ENCODE data around the gene CDH23.

The CDH23 gene

DNA sequence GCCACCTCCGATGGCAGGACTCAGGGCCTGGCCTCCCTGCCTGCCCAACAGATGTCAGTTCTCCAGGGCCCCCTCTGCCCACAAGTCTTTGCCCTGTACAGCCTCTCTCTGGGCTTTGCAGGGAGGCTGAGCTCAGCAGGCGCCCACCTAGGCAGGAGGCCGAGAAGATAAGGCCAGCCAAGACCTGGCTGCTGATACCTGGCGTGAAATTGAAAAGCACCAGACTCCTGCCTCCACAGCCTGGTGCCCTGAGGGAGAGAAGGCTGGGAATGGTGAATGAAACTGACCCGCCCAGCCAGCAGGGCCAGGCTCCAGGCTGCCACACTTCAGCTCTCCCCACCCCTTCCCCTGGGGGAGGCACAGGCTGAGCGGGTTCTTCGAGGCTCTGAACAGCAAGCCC is 145.8 kb downstream of the CDH23 start:
- no peak for DNase-seq

GRCh38 chr10:71543608-71544170 is 147.0 kb downstream of the CDH23 start:
- no peak for DNase-seq

DNA sequence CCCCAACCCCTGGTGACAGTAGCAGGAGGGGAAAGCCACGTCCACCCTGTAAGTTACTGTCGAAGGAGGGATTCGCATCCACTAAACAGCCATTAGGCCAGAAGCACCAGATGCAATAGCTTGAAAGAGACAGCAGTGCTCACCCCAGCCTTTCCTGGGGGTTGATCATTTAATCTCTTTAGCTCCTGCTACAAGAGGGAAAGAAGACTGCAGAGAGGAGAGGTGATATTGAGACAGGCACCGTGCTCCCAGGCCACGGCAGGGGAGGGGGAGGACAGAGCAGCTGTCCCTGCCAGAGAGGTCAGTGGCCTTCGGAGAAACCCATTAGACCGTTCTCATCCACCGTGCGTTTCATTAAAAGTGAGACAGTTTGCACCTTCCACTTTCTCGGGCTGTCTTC is 148.3 kb downstream of the CDH23 start:
- no peak for DNase-seq

- DNase-seq, result no peak
Observed at GRCh38 chr10:71546220-71546619, 149.5 kb downstream of the CDH23 start.

DNA sequence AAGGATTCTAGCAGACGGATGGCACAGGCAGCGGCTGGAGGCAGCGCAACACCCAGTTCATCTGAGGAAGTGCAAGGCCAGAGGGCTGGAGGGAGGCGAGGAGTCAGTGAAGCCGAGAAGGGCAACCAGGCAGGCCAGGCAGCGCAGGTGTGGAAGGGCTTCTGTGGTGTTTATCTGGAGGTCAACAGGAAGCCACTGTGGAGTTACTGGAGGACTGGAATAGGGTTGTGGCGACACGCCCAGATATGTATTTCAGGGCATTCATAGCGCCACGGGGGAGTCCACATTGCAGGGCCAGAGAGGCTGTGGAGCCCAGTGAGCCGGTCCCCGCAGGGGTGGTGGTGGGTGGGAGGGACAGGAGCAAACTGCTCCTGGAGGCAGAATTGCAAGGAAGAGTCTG is 150.6 kb downstream of the CDH23 start:
- no peak for DNase-seq

DNA sequence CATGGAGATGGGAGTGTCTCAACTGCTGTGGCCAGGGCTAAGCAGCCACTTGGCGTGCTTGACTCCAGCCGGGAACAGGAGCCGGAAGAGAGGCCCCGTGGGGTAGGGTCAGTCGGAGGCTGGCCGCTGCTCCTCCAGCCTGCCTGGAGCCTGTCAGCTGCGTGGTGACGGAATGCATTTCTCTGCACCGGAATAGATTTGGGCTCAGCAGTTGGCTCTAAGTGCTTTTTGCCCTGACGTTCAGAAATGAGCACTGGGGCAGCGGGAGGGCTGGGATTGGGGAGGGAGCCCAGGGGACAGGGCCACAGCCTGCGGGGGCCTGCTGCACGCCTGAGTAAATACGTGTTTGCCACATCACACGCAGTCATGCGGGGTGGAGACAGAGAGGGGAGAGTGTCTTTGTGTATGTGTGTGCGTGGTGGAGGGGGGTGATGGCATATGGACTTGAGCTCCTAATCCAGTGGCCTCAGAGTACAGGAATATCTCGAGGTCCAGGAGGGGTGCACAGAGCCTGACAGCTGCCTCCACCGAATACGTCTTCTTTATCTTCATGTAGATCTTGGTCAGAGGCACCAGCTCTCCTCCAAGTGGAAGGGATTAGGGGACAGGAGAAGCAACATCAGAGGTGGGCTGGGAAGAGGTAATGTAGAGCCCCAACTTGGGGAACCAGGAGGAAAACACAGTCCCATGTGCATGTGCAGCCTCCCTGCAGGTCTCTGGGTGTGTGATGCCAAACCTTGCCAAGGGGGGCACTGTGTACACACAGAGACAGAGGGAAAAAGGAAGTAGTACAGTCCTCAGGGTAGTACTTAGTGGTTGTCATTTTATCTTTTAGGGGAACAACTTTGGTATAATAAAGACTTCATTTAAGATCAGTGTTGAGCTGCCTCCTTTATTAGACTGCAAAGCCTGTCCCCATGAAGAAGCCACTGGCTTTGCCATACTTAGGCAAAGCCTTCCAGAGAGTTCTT is 151.4 kb downstream of the CDH23 start:
- no peak for DNase-seq

- DNase-seq, result no peak
Observed at GRCh38 chr10:71549766-71550533, 153.2 kb downstream of the CDH23 start.

DNA sequence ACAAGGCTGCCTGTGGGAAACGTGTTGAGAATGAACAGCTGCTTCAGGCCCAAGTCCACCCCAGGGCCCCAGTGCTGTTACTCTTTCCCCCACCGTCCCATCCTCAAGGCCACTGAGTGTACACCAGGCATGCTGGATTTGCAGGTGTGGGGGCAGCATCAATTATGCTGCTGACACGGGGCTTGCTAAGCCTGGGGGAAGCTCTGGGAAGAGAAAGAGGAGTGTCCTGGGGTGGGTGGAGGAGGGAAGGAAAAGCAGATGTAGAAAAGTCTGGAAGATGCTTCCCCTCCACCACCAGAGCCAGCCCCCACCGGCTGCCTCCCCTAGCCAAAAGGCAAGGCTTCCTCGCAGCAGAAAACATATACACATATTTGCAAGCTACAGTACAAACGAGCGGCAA is 153.9 kb downstream of the CDH23 start:
- no peak for DNase-seq

DNA sequence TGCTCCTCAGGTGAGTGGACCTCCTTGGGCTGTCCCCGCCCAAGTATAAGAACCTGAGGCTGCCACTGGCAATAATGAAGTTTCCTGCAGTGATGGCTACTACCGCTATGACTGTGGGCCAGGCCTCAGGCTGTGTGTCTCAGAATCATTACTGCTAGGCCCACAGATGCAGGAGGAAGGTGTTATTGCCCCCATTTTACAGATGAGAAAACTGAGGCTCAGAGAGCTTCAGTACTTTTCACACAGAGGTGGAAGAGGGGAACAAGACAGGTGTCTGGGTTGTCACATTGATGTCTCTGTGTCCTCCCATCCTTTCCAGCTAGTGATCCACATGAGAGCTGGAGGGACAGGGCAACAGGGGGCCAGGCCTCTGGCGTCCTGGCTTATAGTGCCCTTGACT is 155.2 kb downstream of the CDH23 start:
- no peak for DNase-seq

GRCh38 chr10:71553432-71553831 is 156.7 kb downstream of the CDH23 start:
- DNase-seq, result no peak

- no peak for DNase-seq
Observed at GRCh38 chr10:71554671-71555070, 158.0 kb downstream of the CDH23 start.

DNA sequence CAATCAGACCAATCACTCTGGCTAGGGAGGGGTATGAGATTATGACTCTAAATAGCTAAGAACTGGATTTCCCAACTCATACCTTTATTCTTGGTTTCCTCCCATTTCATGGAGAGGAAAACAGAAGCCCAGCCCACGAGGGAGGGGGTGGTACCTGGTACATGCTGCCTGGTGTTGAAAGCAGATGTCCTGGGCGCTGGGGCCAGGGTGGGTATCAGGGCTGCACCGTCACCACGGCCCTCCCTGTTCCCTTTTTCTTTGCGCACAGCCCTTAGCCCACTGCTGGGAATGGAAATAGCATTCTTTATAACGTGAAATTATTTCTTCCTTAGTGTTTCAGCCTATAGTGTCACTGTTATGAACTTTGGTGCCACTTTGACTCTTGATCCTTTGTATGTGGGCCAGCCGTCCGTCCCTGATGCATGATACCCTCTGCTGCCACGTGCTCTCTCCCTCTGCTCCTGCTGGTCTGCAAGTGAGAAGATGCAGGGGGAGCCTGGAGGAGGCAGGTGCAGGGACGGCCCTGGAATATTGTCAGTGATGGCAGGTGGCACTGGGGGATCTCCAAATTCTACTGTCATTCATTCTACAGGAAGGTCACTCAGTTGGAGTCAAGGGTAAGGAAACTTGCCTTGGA is 158.5 kb downstream of the CDH23 start:
- DNase-seq, result no peak

DNA sequence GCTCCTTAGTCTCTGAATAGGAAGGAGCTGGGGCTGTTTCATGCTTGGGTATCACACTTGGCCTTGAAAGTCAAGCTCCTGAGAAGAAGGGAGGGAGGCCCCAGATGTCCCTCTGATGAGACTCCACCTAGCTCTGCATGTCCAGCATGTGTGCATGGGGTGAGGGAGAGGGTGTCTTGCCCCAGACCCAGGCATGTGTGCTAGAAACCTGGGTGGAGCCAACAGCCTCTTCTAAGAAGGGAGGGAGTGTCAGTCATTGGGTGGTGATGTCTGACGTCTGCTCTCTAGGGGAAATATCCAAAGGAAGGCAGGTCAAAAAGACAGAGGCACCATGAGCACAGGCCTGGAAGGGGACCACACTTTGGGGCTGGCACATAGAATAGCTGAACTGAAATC is 159.0 kb downstream of the CDH23 start:
- no peak for DNase-seq

DNA sequence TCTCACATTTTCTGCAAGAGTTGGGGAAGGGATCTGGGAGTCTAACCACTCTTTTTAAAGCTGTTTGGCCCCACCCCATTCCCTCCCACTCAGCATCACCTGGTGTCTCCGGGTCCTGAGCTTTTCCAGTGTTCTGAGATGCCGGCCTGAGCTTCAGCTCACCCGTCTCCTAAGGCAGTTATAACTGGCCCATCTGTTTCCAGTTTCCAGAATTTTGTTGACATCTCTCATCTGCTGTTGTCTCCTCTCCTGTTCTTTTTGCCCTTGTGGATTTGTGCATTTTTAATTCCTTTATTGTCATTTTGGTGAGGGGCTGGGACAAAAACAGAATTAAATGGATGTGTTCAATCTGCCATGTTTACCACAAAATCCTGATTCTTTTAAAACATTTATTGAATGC is 162.3 kb downstream of the CDH23 start:
- DNase-seq, result no peak

DNA sequence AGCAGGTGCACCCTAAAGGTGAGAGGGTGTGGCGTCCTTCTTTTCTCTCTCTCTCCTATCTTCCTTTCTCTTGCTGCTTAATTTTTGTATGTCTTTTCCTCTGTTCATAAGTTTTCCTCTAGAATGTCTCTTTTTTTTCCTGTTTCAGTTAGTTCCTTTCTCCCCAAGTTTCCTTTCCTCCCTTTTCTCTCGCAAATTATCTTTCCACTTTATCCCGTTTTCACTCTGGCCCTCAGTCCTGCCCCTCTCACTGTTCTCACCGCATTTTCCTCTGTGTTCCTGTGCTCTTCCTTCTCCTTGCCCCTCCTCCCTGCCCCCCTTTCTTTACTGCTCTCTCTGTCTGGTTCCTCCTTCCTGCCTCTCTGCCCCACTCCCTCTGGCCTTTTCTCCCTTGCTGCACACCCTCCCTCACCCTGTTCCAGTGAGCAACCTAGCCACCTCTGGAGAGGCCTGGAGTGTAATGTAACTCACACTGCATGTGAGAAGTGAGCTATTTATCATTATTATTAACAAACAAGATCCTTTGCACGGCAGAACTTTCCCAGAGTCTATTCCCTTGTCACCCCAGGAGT is 164.4 kb downstream of the CDH23 start:
- DNase-seq, result no peak

GRCh38 chr10:71562181-71562580 is 165.5 kb downstream of the CDH23 start:
- DNase-seq, result no peak

- no peak for DNase-seq
Observed at GRCh38 chr10:71562904-71563303, 166.2 kb downstream of the CDH23 start.

DNA sequence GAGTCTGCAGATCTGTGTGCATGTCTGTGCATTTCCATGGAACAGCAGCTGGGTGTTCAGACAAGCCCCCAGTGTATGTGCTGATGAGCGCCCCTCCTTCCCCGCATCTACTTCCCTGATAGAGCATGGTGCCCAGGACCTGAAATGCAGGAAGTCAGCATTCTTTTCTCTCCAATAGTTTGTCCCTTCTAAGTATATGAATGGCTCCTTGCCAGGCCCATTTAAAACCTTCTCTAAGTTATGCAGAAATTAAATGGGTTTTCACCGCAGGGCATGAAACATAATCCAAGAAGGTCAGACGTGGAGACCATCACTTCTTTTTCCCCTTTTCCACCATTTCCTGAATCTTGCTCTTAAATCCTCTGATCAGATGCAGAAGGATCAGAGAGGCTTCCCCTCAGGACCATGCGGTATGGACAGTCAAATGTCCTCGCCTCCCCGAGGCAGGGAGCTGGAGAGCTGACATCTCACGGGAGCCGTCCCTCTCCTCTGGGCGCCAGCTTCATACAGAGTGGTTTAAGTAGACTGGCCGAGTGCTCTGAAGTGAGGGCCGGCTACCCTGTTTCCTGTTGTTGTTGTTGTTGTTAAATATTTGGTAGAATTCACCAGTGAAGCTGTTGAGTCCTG is 167.6 kb downstream of the CDH23 start:
- no peak for DNase-seq

GRCh38 chr10:71565284-71566000 is 168.7 kb downstream of the CDH23 start:
- DNase-seq, result no peak

DNA sequence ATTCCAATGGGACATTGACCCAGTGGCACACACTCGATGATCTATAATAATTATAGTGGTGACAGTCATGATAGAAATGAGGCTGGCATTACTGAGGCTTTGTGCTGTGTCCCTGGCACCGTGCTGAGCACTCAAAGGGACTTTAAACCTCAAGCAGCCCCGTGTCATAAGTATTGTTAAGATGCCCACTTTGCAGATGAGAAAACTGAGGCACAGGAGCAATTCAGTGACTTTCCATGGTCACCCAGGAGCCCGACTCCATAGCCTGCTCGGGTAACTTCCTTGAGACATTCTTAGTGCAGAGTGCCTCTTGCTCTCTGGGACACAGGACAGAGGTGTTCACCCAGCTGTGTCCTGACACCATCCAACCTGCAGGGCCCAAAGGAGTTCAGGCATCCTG is 170.3 kb downstream of the CDH23 start:
- no peak for DNase-seq

GRCh38 chr10:71568896-71569492 is 172.3 kb downstream of the CDH23 start:
- no peak for DNase-seq

Data from cerebellar nuclear complex (tissue), 1 donor.